Neural progenitor cell (in vitro differentiated cells): ENCODE data around the gene TMEM52B. TPM values are rescaled to one million over a fixed set of nuclear protein-coding genes. Genes with fewer than 3 reads are reported as not detected.

Source experiments
- DNase-seq: peaks from one replicate; pipeline ENCODE4 v3.0.0-alpha.2; 2016; ENCODE audit warnings: low spot score
- H2AFZ ChIP-seq: fragments of 200-600 bp; sonication (generic); replicated peaks from 2 replicates; pipeline ENCODE4 v1.6.1; 2016; ENCODE audit warnings: antibody characterized with exemption
- H3F3A ChIP-seq: fragments of 200-600 bp; sonication (generic); 2 replicates; pipeline ENCODE4 v1.6.1; 2016; ENCODE audit warnings: antibody characterized with exemption, low read depth
- H3K27ac ChIP-seq: fragments of 200-600 bp; sonication (generic); 2 replicates; pipeline ENCODE4 v1.5.1; 2016; ENCODE audit warnings: mild to moderate bottlenecking
- H3K27me3 ChIP-seq: fragments of 200-600 bp; sonication (generic); 2 replicates; pipeline ENCODE4 v1.6.1; 2016; ENCODE audit warnings: mild to moderate bottlenecking, moderate library complexity
- H3K36me3 ChIP-seq: fragments of 200-600 bp; sonication (generic); 2 replicates; pipeline ENCODE4 v1.5.1; 2016
- H3K4me1 ChIP-seq: fragments of 200-600 bp; sonication (generic); 2 replicates; pipeline ENCODE4 v1.6.1; 2016; ENCODE audit warnings: mixed run types
- H3K4me2 ChIP-seq: fragments of 200-600 bp; sonication (generic); 2 replicates; pipeline ENCODE4 v1.6.1; 2016
- H3K4me3 ChIP-seq: fragments of 200-600 bp; sonication (generic); 2 replicates; pipeline ENCODE4 v1.5.1; 2016
- H3K79me2 ChIP-seq: fragments of 200-600 bp; sonication (generic); 2 replicates; pipeline ENCODE4 v1.6.1; 2016; ENCODE audit warnings: low read depth
- H3K9ac ChIP-seq: fragments of 200-600 bp; sonication (generic); 2 replicates; pipeline ENCODE4 v1.6.1; 2016
- H3K9me3 ChIP-seq: fragments of 200-600 bp; sonication (generic); 2 replicates; pipeline ENCODE4 v1.5.1; 2016; ENCODE audit warnings: low read depth
- H4K20me1 ChIP-seq: fragments of 200-600 bp; sonication (generic); 2 replicates; pipeline ENCODE4 v1.6.1; 2016; ENCODE audit warnings: low read depth
- H3K27ac Mint-ChIP-seq: 3 replicates; pipeline ENCODE4 v1.8.0; 2021; ENCODE audit warnings: mixed read lengths
- H3K27me3 Mint-ChIP-seq: 2 replicates; pipeline ENCODE4 v1.8.0; 2022; ENCODE audit warnings: low read depth, mild to moderate bottlenecking, inconsistent platforms, moderate library complexity, mixed read lengths; ENCODE audit not compliant: insufficient read depth
- H3K36me3 Mint-ChIP-seq: 3 replicates; pipeline ENCODE4 v1.8.0; 2021; ENCODE audit warnings: mixed read lengths
- H3K4me1 Mint-ChIP-seq: 3 replicates; pipeline ENCODE4 v1.8.0; 2021; ENCODE audit warnings: mixed read lengths
- H3K4me3 Mint-ChIP-seq: 3 replicates; pipeline ENCODE4 v1.8.0; 2021; ENCODE audit warnings: mild to moderate bottlenecking, moderate library complexity, mixed read lengths
- H3K9me3 Mint-ChIP-seq: 3 replicates; pipeline ENCODE4 v1.8.0; 2020; ENCODE audit warnings: mixed read lengths
- EZH2 ChIP-seq: fragments of 200-600 bp; sonication (generic); IDR thresholded peaks from 2 replicates; pipeline ENCODE4 v1.6.1; 2017; ENCODE audit warnings: antibody characterized with exemption, mild to moderate bottlenecking, moderate library complexity
- EZH2phosphoT487 ChIP-seq: fragments of 200-600 bp; sonication (generic); IDR thresholded peaks from 2 replicates; pipeline ENCODE4 v1.6.1; 2017; ENCODE audit warnings: antibody characterized with exemption
- total RNA-seq: library from RNA; depleted of rRNA; stranded (reverse); fragments of >200 nt; gene quantifications from 2 replicates; pipeline ENCODE4 v1.2.3, GENCODE V29; 2015; ENCODE audit warnings: low replicate concordance
- TF ChIP-seq, protein P1 (sequence below): fragments of 200-600 bp; sonication (generic); IDR thresholded peaks from 2 replicates; pipeline ENCODE4 v1.5.1; 2017; ENCODE audit warnings: antibody characterized with exemption, mild to moderate bottlenecking

TMEM52B gene
- total RNA-seq, 1 donor from 2014 or later, result not detected

DNA sequence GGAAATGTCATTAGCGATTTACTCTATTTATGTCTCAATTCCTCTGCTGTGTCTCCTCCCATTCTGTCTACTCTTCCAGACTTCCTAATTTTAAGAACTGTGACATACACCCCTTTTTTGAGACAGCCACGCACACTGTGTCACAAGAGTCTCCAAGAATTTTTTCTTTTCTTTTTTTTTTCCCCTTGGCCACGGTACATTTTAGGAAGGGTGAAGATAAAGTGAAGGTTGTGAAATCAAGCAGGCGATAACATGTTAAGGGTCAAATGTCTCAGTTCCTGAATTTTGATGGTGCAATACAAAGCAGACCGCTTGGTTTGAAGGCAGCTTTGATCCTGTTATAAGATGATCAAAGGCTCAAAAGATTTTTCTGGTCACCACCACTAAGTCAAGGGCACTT, 11.2 kb upstream of the TMEM52B start:
- no peak overlapping the region for H2AFZ ChIP-seq
- H3K4me1 ChIP-seq, result no peaks in the 10 kb centered on the region
- no peak overlapping the region for H3K27ac Mint-ChIP-seq
- H3K4me3 ChIP-seq, result no peak overlapping the region
- no peak overlapping the region for H3K4me2 ChIP-seq
- H3K27me3 ChIP-seq, result no peaks in the 10 kb centered on the region
- H3K36me3 Mint-ChIP-seq, result no peaks in the 10 kb centered on the region
- H3K36me3 ChIP-seq, result no peaks in the 10 kb centered on the region
- H3F3A ChIP-seq, result no peaks in the 10 kb centered on the region
- TF ChIP-seq, protein P1, sequence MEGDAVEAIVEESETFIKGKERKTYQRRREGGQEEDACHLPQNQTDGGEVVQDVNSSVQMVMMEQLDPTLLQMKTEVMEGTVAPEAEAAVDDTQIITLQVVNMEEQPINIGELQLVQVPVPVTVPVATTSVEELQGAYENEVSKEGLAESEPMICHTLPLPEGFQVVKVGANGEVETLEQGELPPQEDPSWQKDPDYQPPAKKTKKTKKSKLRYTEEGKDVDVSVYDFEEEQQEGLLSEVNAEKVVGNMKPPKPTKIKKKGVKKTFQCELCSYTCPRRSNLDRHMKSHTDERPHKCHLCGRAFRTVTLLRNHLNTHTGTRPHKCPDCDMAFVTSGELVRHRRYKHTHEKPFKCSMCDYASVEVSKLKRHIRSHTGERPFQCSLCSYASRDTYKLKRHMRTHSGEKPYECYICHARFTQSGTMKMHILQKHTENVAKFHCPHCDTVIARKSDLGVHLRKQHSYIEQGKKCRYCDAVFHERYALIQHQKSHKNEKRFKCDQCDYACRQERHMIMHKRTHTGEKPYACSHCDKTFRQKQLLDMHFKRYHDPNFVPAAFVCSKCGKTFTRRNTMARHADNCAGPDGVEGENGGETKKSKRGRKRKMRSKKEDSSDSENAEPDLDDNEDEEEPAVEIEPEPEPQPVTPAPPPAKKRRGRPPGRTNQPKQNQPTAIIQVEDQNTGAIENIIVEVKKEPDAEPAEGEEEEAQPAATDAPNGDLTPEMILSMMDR, result no peak
- TF ChIP-seq EZH2, result no peak
- no peak for TF ChIP-seq EZH2phosphoT487
- H3K9ac ChIP-seq, result no peak overlapping the region
- no peaks in the 10 kb centered on the region for H4K20me1 ChIP-seq
- no peak overlapping the region for H3K4me3 Mint-ChIP-seq
- no peaks in the 10 kb centered on the region for H3K9me3 ChIP-seq
- no peak for DNase-seq
- peaks cover 3% of the 10 kb centered on the region for H3K27me3 Mint-ChIP-seq
- H3K4me1 Mint-ChIP-seq, result peaks cover 3% of the 10 kb centered on the region
- no peak overlapping the region for H3K27ac ChIP-seq
- no peaks in the 10 kb centered on the region for H3K79me2 ChIP-seq
- no peaks in the 10 kb centered on the region for H3K9me3 Mint-ChIP-seq

DNA sequence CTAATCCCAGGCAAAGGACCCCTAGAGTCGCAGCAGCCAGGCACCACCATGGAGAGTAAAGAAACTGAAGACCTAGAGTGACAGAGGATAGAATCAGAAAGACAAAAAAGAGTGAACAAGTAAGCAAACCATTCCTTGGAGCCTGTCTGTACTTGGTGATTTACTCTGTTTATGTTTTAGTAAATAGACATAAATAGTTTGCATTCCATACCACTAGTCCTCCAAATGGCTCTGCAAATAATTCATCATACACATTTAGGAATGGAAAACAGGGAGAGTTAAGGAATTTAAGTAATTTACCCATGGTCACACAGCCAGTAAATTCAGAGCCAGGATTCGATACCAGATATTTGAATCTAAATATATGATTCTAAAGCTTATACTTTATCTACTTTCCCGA, 9.7 kb upstream of the TMEM52B start:
- Mint-ChIP-seq H3K4me3 (no peak overlapping the region), H3K36me3 (no peaks in the 10 kb centered on the region), H3K9me3 (no peaks in the 10 kb centered on the region), H3K27ac (no peak overlapping the region), H3K27me3 (peaks cover 3% of the 10 kb centered on the region), H3K4me1 (peaks cover 3% of the 10 kb centered on the region)
- Histone ChIP-seq H3K9ac (no peak overlapping the region), H3K36me3 (no peaks in the 10 kb centered on the region), H2AFZ (no peak overlapping the region), H3K4me2 (no peak overlapping the region), H3F3A (no peaks in the 10 kb centered on the region), H3K27me3 (no peaks in the 10 kb centered on the region), H3K4me3 (no peak overlapping the region), H3K9me3 (no peaks in the 10 kb centered on the region), H3K27ac (no peak overlapping the region), H3K4me1 (no peaks in the 10 kb centered on the region), H3K79me2 (no peaks in the 10 kb centered on the region), H4K20me1 (no peaks in the 10 kb centered on the region)
- no peak for DNase-seq
- TF ChIP-seq, protein P1, result no peak

DNA sequence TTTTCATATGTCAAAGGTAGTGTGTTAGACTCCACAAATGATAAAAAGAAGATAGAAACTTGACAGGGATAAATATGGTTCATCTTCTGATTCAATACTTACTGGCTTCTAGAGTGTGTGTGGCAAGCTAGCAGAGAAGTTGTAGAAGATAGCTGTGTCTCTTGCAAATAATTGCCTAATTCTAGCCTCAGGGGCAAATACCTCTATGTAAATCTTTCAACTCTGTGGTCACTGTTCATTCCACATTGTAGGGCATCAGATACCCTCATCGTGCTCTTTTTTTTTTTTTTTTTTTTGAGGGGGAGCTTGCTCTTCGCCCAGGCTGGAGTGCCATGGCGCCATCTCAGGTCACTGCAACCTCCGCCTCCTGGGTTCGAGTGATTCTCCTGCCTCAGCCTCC, 8.6 kb upstream of the TMEM52B start:
- Histone ChIP-seq H3K4me1 (no peaks in the 10 kb centered on the region), H3K4me2 (no peak overlapping the region), H3K36me3 (no peaks in the 10 kb centered on the region), H4K20me1 (no peaks in the 10 kb centered on the region), H3K79me2 (no peaks in the 10 kb centered on the region), H3K9ac (no peak overlapping the region), H2AFZ (no peak overlapping the region), H3K27ac (no peak overlapping the region), H3F3A (no peaks in the 10 kb centered on the region), H3K9me3 (no peaks in the 10 kb centered on the region), H3K4me3 (no peak overlapping the region), H3K27me3 (no peaks in the 10 kb centered on the region)
- Mint-ChIP-seq H3K27ac (no peak overlapping the region), H3K27me3 (peaks cover 3% of the 10 kb centered on the region), H3K4me1 (peaks cover 3% of the 10 kb centered on the region), H3K36me3 (no peaks in the 10 kb centered on the region), H3K9me3 (no peaks in the 10 kb centered on the region), H3K4me3 (no peak overlapping the region)
- TF ChIP-seq EZH2, result no peak
- TF ChIP-seq, protein P1, result no peak
- TF ChIP-seq EZH2phosphoT487, result no peak
- DNase-seq, result no peak
